ENCODE data around the gene NCOA7.

Gene NCOA7

DNA sequence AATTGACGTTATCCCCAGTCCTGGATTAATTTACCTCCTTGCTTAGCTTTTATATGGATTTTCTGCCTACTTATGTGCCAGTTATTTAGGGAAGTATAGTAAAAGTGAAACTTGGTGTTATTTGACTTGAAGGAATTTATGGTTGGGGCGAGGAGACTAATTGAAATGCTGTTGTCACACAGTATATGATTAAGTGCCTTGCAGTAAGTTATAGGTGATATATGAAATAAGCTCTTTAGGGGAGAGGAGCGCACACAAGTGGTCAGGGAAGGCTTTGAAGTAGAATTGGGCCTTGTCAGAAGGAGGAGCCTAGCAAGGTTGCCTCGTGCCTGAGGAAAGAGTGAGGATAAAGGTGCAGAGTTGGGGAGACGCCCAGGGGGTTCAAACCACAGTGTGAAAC lies 20.5 kb downstream of the NCOA7 start:
- DNase-seq: no peak

GRCh38 chr6:125812394-125813292 lies 21.9 kb downstream of the NCOA7 start:
- no peak for DNase-seq

DNA sequence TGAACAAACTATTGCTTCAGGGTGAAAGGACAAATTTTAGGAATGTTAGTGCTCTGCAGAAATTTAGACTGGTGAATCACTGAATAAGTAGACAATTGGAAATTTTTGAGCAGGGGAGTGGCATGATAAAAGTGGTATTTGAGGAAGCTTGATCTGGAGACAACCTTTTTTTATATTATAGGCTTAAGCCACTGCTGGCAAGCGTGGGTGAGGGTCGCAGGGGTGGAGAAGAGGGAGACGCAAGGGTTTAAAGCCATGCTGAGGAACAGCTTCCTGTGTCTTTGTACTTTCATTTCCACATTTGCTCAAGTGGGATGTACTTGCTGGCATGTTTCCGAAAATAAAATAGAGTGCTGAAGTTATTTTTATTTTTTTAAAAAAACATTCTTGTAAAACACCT lies 23.7 kb downstream of the NCOA7 start:
- no peak for DNase-seq

DNA sequence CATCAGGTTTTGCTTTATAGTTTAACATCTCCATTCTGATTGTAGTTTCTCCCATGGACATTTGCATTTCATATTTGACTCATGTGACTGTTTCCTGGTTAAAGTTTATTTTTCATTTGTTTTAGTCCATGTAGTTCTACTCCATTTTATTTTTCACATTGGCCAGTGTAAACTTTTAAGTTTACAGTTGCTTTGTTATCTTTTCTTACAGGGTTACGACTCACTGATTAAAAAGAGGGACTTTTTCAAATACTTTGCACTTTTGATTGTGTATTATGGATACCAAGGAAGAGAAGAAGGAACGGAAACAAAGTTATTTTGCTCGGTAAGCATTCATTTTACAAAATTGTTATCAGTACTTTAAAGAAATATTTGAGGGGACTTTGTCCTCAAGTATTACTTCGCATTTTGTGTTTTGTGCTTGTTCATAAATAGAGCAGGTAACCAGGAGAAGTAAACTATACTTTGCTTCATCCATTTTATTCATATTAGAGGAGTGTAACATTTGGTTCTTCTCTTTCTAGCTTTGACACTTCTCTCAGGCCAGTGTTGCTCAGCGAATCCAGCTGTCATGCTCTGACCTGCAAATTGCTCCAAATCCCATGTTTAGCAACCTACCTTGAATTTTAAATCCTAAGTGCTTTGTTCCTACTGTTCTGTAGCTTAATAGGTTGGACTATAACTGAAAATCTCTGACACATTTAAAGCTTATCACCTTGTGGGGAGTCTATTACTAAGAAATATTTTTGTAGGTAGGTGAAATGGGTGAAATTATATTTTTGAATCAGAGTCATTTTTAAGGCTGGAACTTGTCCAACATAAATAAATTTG lies 24.5 kb downstream of the NCOA7 start:
- DNase-seq: no peak

DNA sequence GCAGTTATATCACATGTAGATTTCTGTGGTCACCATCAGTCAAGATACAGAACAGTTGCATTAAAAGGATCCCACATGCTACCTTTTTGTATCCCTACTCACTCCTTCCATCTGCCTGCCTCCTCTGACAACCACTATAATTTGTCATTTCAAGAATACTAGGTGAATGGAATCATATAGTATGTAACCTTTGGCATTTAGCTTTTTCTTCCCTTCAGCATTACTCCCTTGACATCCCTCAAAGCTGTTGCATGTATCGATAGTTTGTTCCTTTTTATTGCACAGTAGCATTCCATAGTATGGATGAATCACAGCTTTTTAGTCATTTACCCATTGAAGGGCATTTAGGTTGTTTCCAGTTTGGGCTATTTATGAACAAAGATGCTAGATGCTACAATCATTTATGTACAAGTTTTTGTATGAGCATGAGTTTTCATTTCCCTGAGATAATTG lies 26.1 kb downstream of the NCOA7 start:
- DNase-seq: no peak

DNA sequence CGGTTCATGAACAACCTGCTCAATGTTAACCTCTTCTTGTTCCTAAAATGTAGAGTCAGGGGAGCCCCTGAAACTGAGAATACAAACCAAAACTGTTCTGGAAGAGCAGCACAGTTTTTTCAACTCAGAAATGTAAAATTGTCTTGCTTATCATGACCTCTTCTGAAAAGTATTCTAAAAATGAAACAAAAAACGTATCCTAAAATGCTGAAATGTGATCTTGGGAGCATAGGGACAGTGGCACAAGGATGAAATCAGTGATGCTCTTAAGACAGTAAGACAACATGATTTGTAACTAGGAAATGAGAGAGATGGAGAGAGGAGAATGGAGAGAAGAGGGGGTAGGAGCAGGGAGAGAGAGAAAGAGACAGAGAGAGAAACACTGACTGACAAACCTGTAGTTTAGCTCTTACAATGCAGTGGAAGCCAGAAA lies 27.5 kb downstream of the NCOA7 start:
- no peak for DNase-seq

GRCh38 chr6:125818772-125819260 lies 28.1 kb downstream of the NCOA7 start:
- no peak for DNase-seq

DNA sequence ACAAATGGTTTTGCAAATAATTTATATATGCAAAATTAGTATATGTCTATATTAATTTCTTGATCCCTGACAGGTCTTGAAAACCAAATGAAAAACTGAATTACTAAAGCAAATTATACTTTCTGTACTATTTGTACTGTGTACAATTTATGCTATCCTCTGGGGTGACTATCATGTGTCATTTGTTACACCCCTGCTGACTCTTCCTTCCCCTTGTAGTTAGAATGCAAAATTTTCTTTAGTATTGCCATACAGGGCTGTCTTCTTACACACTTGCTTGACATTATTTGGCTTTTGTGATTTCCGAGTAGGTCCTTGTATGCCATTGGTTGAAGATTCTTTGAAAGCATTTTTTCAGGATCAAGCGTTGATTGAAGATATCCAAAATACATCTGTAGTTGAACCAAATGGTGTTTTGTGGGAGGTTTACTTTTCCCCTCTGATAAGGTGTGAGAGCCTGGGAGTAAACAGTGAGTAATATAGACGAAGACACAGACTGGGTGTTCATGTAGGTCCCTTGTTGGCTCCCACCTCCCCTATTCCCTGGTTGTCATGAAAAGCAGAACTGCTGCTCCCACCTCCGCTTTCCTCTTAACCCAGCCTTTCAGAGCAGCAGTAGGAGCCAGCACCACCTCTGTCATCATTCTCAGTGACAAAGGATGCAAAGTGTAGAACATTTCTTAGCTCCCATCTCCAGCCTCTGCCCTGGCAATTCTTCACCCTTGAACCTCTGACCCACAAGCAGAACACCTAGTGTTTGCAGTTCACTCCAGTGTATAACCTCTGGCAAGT lies 29.0 kb downstream of the NCOA7 start:
- DNase-seq: no peak

DNA sequence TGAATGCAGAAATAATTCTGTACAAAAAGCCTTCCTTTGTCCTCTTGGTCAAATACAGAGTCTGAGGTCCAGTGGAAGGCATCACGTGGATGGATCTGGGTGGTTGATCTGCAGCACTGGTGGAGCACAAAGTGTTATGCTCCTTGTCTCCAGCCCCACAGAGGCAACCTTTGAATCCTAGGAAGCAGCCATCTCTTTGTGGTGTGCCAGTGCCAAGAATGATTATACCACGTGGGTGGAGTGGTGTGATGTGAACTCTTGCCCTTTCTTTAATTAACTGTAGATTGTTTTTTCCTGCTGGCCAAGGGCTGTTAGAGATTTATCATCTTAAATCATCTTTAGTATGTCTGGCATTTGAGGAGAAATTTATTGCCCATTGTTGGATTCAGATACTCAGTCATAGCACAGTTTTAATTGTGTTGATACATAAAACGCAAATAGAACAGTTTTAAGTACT lies 31.1 kb downstream of the NCOA7 start:
- peak; percentile 31 for DNase-seq

DNA sequence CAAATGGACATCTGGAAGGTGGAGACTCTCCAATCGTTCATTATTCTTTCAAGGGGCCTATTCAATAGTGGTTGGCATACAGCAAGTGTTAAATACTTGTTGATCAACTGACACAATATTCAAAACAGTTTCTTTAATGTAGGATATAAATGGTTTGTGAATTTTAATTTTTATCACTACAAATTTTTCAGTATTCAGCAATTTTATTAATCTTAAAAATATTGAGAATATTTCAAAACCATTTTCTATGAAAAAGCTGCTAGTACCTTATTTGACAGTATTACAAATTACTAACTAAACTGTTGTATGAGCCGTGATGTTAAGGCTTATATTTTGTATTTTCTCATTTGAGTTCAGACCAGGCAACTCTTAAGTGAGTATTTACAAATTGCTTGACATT lies 32.4 kb downstream of the NCOA7 start:
- no peak for DNase-seq

DNA sequence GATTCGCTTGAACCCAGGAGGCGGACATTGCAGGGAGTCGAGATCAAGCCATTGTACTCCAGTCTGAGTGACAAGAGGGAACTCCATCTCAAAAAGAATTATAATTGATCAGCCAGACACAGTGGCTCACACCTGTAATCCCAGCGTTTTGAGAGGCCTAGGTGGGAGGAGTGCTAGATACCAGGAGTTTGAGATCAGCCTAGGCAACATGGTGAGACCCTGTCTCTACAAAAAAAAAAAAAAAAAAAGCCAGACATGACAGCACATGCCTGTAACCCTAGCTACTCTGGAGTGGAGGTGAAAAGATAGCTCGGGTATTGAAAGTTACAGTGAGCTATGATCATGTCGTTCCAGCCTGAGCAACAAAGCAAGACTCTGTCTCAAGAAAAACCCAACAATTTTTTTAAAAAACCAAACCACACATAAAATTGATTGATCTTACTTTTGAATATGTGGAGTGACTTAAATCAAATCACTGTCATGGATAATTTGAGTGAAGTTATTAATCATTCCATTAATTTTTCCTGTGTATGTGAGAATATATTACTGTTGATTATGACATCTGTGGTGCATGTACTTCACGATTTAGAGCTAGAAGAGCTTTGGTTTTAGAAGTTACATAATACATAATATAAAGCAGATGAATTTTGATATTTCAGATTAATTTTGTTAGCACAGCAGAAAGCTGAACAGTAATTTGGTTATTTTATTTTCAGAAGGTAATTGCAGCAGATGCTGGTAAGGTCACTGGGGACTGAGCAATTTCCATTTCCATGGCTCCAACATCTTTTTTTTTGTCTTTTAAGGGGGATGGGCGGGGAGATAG lies 34.4 kb downstream of the NCOA7 start:
- DNase-seq: no peak

DNA sequence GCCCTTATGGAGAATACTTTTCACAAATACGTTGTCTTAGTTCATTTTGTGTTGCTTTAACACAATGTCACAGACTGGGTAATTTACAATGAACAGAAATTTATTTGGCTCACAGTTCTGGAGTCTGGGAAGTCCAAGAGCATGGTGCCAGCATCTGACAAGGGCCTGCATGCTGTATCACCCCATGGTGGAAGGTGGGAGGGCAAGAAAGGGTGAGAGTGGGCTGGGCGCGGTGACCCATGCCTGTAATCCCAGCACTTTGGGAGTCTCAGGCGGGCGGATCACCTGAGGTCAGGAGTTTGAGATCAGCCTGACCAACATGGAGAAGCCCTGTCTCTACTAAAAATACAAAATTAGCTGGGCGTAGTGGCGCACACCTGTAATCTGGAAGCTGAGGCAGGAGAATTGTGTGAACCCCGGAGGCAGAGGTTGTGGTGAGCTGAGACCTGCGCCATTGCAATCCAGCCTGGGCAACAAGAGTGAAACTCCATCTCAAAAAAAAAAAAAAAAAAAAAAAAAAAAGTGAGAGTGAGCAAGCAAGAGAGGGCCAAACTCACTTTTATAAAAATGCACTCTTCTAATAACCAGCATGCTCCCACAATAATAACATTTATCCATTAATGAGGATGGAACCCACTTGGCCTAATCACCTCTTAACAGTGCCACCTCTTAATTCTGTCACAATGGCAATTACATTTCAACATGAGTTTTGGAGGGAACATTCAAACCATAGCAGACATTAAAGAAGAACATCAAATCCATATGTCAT lies 36.1 kb downstream of the NCOA7 start:
- no peak for DNase-seq

GRCh38 chr6:125827788-125828320 lies 37.1 kb downstream of the NCOA7 start:
- no peak for DNase-seq

DNA sequence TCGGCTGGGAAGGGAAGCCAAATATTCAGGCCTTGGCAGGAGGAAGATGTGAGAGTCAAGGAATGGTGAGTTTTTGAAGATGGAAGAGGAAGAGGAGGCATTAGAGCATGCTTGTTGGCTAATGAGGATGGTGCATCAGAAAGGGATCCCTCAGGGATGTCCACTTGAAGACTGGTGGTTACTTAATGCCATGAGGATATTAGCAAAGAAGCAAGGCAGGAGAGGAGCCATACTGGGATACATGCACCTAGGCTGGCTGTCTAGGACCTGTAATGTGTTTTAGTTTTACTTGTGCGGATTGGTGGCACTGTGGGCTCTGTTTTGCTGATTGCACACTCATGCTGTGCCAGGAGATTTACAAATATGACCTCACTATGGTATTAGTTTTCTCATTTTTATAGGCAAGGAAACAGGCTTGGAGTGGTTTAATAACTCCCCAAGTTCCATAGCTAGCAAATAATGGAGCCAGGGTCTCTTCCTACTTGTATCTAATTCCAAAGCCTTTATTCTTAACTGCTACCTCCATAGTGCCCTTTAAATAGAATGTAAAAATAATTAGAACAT lies 37.8 kb downstream of the NCOA7 start:
- no peak for DNase-seq

- DNase-seq: no peak
These were observed 38.7 kb downstream of the NCOA7 start for GRCh38 chr6:125829433-125829832.

DNA sequence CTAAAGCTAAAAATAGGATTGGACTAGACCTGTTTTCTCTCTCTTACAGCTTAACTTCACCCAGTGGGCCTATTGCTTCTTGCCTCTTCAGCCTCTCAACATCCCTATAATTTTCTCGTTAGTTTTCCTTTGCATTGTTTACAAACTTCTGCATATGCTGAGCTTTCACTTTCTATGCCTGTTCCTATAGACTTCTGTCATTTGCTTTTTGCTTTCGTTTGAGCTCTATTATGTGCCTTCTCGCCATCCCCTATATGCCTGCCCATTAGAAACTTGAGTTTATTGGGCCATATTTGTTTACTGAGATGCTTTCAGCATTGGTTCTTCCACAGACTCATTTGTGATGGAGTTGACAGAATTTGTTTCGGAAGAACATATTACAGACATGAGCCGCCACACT lies 40.9 kb downstream of the NCOA7 start:
- no peak for DNase-seq

- no peak for DNase-seq
These were observed 41.8 kb downstream of the NCOA7 start for GRCh38 chr6:125832391-125833117.

DNA sequence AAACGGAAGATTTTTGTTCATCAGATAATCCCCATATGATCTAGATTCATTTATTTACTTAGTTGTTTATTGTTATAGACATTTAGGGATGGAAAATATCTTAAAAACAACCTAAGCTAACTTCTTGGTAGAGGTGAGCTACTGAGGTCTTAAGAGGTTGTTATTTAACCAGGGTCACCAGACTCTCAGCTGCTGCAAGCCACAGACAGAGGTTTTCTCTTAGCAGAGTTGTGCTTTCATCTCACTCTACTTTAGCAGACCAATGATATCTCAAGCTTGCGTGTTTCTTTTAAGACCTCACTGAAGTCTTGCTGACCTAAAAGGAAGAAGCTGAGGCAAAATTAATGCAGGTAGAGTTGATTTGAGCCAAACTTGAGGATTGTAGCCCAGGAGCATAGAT lies 43.6 kb downstream of the NCOA7 start:
- no peak for DNase-seq

DNA sequence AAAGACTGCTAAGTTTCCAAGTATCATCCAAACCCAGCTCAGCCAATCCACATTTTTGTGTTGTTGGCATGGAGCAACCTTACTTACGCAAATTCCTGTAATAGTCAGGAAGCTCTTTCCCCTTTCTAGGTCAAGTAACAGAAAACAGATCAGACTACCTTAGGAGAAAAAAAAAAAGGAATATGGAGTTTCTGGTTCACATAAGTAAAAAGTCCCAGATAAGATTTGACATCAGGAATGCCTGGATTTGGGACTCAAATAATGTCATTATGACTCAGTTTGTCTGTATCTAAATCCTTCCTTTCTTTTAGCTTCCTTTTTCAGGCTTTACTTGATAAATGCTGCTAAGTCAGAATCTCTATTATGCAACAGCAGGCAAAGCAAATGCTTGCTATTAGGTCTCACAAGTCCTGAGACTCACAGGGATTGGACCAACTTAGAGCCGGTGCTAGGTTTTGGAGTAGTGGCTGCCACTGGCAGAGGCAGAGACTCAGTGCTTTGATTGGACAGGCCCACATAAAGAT lies 44.5 kb downstream of the NCOA7 start:
- DNase-seq: no peak

Data from right kidney (tissue), 1 donor.